ENCODE measurements around the gene AFF2.
"Not testable (repeated sequence)": the region's sequence is repeated elsewhere in the genome, so short reads cannot be mapped to it uniquely, and the experiment has no call there.

Gene AFF2

DNA sequence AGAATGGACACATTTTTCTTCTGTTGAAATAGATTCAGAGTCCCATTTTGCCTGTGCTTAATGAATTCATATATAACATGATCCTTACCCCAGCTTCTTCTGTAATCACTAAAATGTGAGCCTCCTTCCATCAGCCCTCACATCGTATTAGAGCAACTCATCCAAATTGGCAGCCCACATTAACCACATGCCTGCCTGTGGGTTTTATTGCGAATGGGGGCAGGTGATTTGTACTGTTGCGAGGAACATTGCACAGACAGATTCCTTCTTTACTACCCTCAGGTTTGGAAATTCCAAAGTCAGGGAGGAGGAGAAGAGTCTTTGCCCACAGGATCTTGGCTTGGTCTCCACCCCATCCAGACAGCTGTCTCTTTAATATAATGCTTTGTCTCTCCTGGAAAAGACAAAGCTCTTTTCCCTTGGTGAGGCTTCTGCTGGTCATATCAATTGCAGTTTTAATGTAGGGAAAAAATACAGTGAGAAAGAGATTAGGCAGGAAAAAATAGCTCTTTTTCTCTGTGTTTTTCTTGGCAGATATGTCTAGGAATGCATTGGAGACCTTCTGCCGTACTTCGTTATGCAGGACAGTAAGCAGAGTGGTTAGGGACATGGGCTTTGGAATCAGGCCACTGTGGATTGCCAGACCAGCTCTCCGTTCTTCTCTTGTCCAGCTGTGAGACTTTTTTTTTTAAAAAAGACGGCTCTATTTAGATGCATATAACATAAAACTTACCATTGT lies 371.2 kb downstream of the AFF2 start:
- Histone ChIP-seq H3K4me3 (ENCODE audit: low read length) (no peak overlapping the region), H3K9me3 (ENCODE audit: control insufficient read depth, low read depth, low read length) (peaks cover 19% of the 10 kb centered on the region), H3K27ac (ENCODE audit: low read length) (no peak overlapping the region), H3K27me3 (ENCODE audit: control insufficient read depth, insufficient read depth, low read length) (no peaks in the 10 kb centered on the region), H3K4me1 (ENCODE audit: control insufficient read depth, low read depth, low read length) (no peaks in the 10 kb centered on the region), H3K9ac (ENCODE audit: low read length) (no peak overlapping the region), H3K36me3 (ENCODE audit: control insufficient read depth, low read depth, low read length) (no peaks in the 10 kb centered on the region)

DNA sequence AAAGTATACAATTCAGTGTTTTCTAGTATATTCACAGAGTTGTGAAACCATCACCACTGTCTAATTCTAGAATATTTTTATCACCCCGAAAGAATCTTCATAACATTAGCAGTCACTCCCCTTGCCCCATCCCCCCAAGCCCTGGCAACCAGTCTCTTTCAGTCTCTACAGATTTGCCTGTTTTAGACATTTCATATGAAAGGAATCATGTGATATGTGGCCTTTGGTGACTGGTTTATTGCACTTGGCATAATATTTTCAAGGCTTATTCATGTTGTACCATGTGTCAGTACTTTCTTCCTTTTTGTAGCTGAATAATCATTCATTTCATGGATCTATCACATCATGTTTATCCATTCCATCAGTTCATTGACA lies 371.7 kb downstream of the AFF2 start:
- no peak overlapping the region for H3K4me3 ChIP-seq (ENCODE audit: low read length)
- peaks cover 20% of the 10 kb centered on the region for H3K9me3 ChIP-seq (ENCODE audit: control insufficient read depth, low read depth, low read length)
- H3K9ac ChIP-seq (ENCODE audit: low read length), result no peak overlapping the region
- H3K4me1 ChIP-seq (ENCODE audit: control insufficient read depth, low read depth, low read length), result no peaks in the 10 kb centered on the region
- H3K36me3 ChIP-seq (ENCODE audit: control insufficient read depth, low read depth, low read length), result no peaks in the 10 kb centered on the region
- no peak overlapping the region for H3K27ac ChIP-seq (ENCODE audit: low read length)
- H3K27me3 ChIP-seq (ENCODE audit: control insufficient read depth, insufficient read depth, low read length), result no peaks in the 10 kb centered on the region

DNA sequence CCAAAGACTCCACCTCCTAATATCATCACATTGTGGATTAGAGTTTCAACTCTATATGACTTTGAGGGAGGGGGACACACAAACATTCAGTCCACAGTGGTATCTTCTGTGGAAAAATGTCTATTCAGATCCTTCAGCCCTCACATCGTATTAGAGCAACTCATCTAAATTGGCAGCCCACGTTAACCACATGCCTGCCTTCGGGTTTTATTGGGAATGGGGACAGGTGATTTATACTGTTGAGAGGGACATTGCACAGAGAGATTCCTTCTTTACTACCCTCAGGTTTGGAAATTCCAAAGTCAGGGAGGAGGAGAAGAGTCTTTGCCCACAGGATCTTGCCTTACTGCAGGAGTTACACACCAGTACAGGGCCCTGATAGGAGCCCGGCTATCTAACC lies 372.5 kb downstream of the AFF2 start:
- no peak overlapping the region for H3K9ac ChIP-seq (ENCODE audit: low read length)
- no peak overlapping the region for H3K4me3 ChIP-seq (ENCODE audit: low read length)
- no peak overlapping the region for H3K27ac ChIP-seq (ENCODE audit: low read length)
- H3K9me3 ChIP-seq (ENCODE audit: control insufficient read depth, low read depth, low read length), result peaks cover 16% of the 10 kb centered on the region
- H3K4me1 ChIP-seq (ENCODE audit: control insufficient read depth, low read depth, low read length), result no peaks in the 10 kb centered on the region
- no peaks in the 10 kb centered on the region for H3K36me3 ChIP-seq (ENCODE audit: control insufficient read depth, low read depth, low read length)
- H3K27me3 ChIP-seq (ENCODE audit: control insufficient read depth, insufficient read depth, low read length), result no peaks in the 10 kb centered on the region

DNA sequence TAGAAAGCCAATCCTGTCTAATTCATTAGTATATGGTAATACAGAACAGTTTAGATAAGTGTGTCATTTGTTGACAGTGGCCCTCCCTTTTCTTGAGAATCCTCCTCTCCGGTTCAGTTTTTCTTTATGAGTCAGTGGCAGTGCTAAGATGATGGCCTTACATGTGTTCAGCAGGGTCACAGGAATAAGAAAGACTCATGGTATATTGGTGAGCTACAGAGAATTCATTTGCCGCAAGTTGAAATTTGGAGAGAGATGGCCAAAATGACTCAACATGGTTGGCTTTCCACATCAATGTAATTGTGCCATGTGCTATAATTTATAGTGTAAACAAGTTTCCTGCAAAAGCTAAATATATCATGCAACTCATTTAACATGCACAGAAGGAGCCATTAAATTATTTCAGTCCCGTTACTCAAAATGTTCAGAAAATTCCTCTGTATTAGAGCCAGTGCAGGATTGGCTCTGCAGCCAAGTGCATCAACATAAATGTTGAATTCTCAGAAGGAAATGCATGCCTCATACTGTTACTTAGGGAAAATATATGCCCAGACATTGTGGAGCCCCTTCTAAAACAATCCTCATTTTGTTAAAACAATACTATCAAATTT lies 374.3 kb downstream of the AFF2 start:
- H3K4me3 ChIP-seq (ENCODE audit: low read length), result no peak overlapping the region
- H3K9ac ChIP-seq (ENCODE audit: low read length), result no peak overlapping the region
- H3K9me3 ChIP-seq (ENCODE audit: control insufficient read depth, low read depth, low read length), result peaks cover 16% of the 10 kb centered on the region
- H3K36me3 ChIP-seq (ENCODE audit: control insufficient read depth, low read depth, low read length), result no peaks in the 10 kb centered on the region
- H3K27me3 ChIP-seq (ENCODE audit: control insufficient read depth, insufficient read depth, low read length), result no peaks in the 10 kb centered on the region
- no peak overlapping the region for H3K27ac ChIP-seq (ENCODE audit: low read length)
- no peaks in the 10 kb centered on the region for H3K4me1 ChIP-seq (ENCODE audit: control insufficient read depth, low read depth, low read length)

DNA sequence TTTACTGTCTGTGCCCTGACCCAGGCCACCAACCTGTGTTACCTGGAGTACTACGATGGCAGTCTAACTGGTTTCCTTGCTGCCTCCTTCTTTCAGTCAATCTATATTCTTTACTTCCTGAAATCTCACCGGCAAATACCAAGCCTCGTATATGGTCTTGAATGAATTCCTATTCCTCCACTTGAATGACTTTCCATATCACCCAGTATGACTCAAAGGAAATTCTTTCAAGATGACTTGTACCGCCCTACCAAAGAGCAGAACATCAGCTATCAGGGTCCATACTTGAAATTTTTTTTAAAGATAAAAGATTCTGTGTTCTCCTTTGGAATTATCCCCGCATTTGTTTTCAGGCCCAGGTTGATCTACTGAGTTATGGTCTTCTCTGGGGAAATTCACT lies 378.0 kb downstream of the AFF2 start:
- H3K27me3 ChIP-seq (ENCODE audit: control insufficient read depth, insufficient read depth, low read length), result no peaks in the 10 kb centered on the region
- no peaks in the 10 kb centered on the region for H3K4me1 ChIP-seq (ENCODE audit: control insufficient read depth, low read depth, low read length)
- no peaks in the 10 kb centered on the region for H3K36me3 ChIP-seq (ENCODE audit: control insufficient read depth, low read depth, low read length)
- peaks cover 23% of the 10 kb centered on the region for H3K9me3 ChIP-seq (ENCODE audit: control insufficient read depth, low read depth, low read length)
- H3K27ac ChIP-seq (ENCODE audit: low read length), result no peak overlapping the region
- H3K9ac ChIP-seq (ENCODE audit: low read length), result no peak overlapping the region
- H3K4me3 ChIP-seq (ENCODE audit: low read length), result no peak overlapping the region

DNA sequence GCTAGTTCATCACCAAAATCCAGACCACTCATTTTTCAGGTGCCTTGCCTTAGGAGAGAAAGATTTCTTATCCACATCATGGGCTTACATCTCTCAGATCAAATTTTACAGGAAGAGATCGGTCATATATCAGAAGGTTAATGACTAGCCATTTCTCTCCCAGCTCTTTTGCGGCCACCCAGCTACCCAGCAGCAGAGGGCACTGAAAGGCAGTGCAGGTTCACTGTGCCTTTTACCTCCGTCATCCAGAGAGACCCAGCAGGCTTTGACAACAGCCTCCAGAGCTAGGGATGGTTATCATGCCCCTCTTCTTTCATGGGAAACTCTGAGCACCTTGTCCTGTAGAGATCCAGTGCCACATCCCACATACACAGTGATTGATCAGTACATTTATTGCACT lies 384.8 kb downstream of the AFF2 start:
- H3K4me1 ChIP-seq (ENCODE audit: control insufficient read depth, low read depth, low read length), result no peaks in the 10 kb centered on the region
- H3K36me3 ChIP-seq (ENCODE audit: control insufficient read depth, low read depth, low read length), result no peaks in the 10 kb centered on the region
- H3K27ac ChIP-seq (ENCODE audit: low read length), result no peak overlapping the region
- H3K4me3 ChIP-seq (ENCODE audit: low read length), result no peak overlapping the region
- H3K9me3 ChIP-seq (ENCODE audit: control insufficient read depth, low read depth, low read length), result peaks cover 18% of the 10 kb centered on the region
- H3K27me3 ChIP-seq (ENCODE audit: control insufficient read depth, insufficient read depth, low read length), result no peaks in the 10 kb centered on the region
- no peak overlapping the region for H3K9ac ChIP-seq (ENCODE audit: low read length)

- Histone ChIP-seq H3K9ac (ENCODE audit: low read length) (no peak overlapping the region), H3K4me1 (ENCODE audit: control insufficient read depth, low read depth, low read length) (no peaks in the 10 kb centered on the region), H3K36me3 (ENCODE audit: control insufficient read depth, low read depth, low read length) (no peaks in the 10 kb centered on the region), H3K4me3 (ENCODE audit: low read length) (no peak overlapping the region), H3K27ac (ENCODE audit: low read length) (no peak overlapping the region), H3K9me3 (ENCODE audit: control insufficient read depth, low read depth, low read length) (peaks cover 24% of the 10 kb centered on the region), H3K27me3 (ENCODE audit: control insufficient read depth, insufficient read depth, low read length) (no peaks in the 10 kb centered on the region)
These were observed 393.0 kb downstream of the AFF2 start for GRCh38 chrX:148893395-148893794.

- H3K9me3 ChIP-seq (ENCODE audit: control insufficient read depth, low read depth, low read length), result peaks cover 18% of the 10 kb centered on the region
- H3K27ac ChIP-seq (ENCODE audit: low read length), result no peak overlapping the region
- no peak overlapping the region for H3K9ac ChIP-seq (ENCODE audit: low read length)
- no peaks in the 10 kb centered on the region for H3K4me1 ChIP-seq (ENCODE audit: control insufficient read depth, low read depth, low read length)
- no peaks in the 10 kb centered on the region for H3K36me3 ChIP-seq (ENCODE audit: control insufficient read depth, low read depth, low read length)
- no peak overlapping the region for H3K4me3 ChIP-seq (ENCODE audit: low read length)
- no peaks in the 10 kb centered on the region for H3K27me3 ChIP-seq (ENCODE audit: control insufficient read depth, insufficient read depth, low read length)
These were observed 402.2 kb downstream of the AFF2 start for GRCh38 chrX:148902581-148902980.

DNA sequence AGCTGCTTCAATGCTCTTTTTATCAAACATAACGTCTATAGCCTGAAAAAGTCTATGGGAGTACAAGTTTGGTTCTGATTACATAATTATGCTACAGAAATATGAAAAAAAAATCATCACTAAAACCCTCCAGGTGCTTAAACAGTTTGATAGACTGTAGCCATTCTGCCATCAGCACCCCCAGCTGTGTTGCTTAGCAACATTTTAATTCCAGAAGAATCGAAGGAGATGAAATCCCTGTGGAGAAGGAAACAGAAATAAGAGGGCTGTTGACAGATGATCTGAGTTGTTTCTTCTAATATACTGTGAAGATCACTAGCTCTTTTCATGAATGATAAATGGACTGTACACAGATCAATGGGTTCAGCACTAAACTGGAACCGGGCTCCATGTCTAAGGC lies 402.8 kb downstream of the AFF2 start:
- Histone ChIP-seq H3K27me3 (ENCODE audit: control insufficient read depth, insufficient read depth, low read length) (no peaks in the 10 kb centered on the region), H3K4me3 (ENCODE audit: low read length) (no peak overlapping the region), H3K36me3 (ENCODE audit: control insufficient read depth, low read depth, low read length) (no peaks in the 10 kb centered on the region), H3K9ac (ENCODE audit: low read length) (no peak overlapping the region), H3K4me1 (ENCODE audit: control insufficient read depth, low read depth, low read length) (no peaks in the 10 kb centered on the region), H3K27ac (ENCODE audit: low read length) (no peak overlapping the region), H3K9me3 (ENCODE audit: control insufficient read depth, low read depth, low read length) (peaks cover 16% of the 10 kb centered on the region)

GRCh38 chrX:148904421-148905111 lies 404.1 kb downstream of the AFF2 start:
- Histone ChIP-seq H3K27ac (ENCODE audit: low read length) (no peak overlapping the region), H3K4me3 (ENCODE audit: low read length) (no peak overlapping the region), H3K27me3 (ENCODE audit: control insufficient read depth, insufficient read depth, low read length) (no peaks in the 10 kb centered on the region), H3K9me3 (ENCODE audit: control insufficient read depth, low read depth, low read length) (peaks cover 12% of the 10 kb centered on the region), H3K36me3 (ENCODE audit: control insufficient read depth, low read depth, low read length) (no peaks in the 10 kb centered on the region), H3K4me1 (ENCODE audit: control insufficient read depth, low read depth, low read length) (no peaks in the 10 kb centered on the region), H3K9ac (ENCODE audit: low read length) (no peak overlapping the region)

DNA sequence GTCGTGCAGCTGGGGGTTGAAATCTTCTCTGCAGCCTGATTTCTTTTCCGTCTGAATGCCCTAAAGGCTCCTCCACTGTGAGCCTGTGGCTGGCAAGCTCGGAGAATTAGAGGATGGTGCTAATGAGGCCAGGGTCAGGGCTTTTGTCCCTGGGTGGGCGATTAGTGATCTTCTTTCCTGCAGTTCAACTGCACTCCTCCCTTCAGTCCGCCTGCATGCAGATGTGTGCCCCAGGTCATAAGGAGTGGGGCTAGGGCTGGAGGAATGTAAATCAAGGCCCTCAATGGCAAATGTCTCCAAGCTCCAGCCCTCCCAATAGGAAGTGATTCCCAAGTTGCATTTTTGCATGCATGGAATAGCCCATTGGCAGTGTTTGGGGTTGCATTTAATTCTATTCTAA lies 405.0 kb downstream of the AFF2 start:
- H3K9me3 ChIP-seq (ENCODE audit: control insufficient read depth, low read depth, low read length), result peaks cover 12% of the 10 kb centered on the region
- no peak overlapping the region for H3K27ac ChIP-seq (ENCODE audit: low read length)
- no peaks in the 10 kb centered on the region for H3K4me1 ChIP-seq (ENCODE audit: control insufficient read depth, low read depth, low read length)
- H3K27me3 ChIP-seq (ENCODE audit: control insufficient read depth, insufficient read depth, low read length), result no peaks in the 10 kb centered on the region
- H3K4me3 ChIP-seq (ENCODE audit: low read length), result no peak overlapping the region
- H3K9ac ChIP-seq (ENCODE audit: low read length), result no peak overlapping the region
- no peaks in the 10 kb centered on the region for H3K36me3 ChIP-seq (ENCODE audit: control insufficient read depth, low read depth, low read length)

- not testable (repeated sequence) for H3K36me3 ChIP-seq (ENCODE audit: control insufficient read depth, low read depth, low read length); H3K27ac ChIP-seq (ENCODE audit: low read length); H3K4me1 ChIP-seq (ENCODE audit: control insufficient read depth, low read depth, low read length); H3K27me3 ChIP-seq (ENCODE audit: control insufficient read depth, insufficient read depth, low read length); H3K4me3 ChIP-seq (ENCODE audit: low read length); H3K9ac ChIP-seq (ENCODE audit: low read length)
- H3K9me3 ChIP-seq (ENCODE audit: control insufficient read depth, low read depth, low read length), result peaks cover 14% of the 10 kb centered on the region
These were observed 406.2 kb downstream of the AFF2 start for GRCh38 chrX:148906628-148907027.

Measured in iPS-18a (cell line).